ENCODE data around the gene SLC6A4. TPM values are rescaled to one million over a fixed set of nuclear protein-coding genes. Genes with fewer than 3 reads are reported as not detected.

SLC6A4 gene
- total and polyA plus RNA-seq, 2 donors (not counting 3 experiments of a cell fraction or from before 2014, with no cell fraction given), result 0.25 TPM; not detected in 1

- Histone ChIP-seq H3K9ac (replicated peaks; ENCODE audit: extremely low read depth, insufficient read depth, low read length) (no peak overlapping the region), H3K9me3 (replicated peaks; ENCODE audit: control insufficient read depth, insufficient read depth, low read length) (no peaks in the 10 kb centered on the region), H3K79me2 (ENCODE audit: control insufficient read depth, insufficient read depth, low read length) (peaks cover 62% of the 10 kb centered on the region), H3K27me3 (ENCODE audit: control insufficient read depth in 2 of 2, insufficient read depth in 2 of 2, low read length in 2 of 2) (no peaks in the 10 kb centered on the region), H3K36me3 (ENCODE audit: control insufficient read depth in 2 of 2, extremely low read depth in 1 of 2, insufficient read depth in 2 of 2, low read length in 2 of 2) (no peaks in the 10 kb centered on the region), H3K4me1 (ENCODE audit: control insufficient read depth, extremely low read depth, insufficient read depth, low read length) (no peaks in the 10 kb centered on the region), H2AFZ (ENCODE audit: low read depth, low read length) (no peak overlapping the region), H3K9me1 (replicated peaks; ENCODE audit: control insufficient read depth, extremely low read depth, insufficient read depth, low read length) (no peaks in the 10 kb centered on the region), H3K4me3 (replicated peaks in 1 of 3; ENCODE audit: insufficient read depth in 1 of 3, low read depth in 1 of 3, low read length in 3 of 3) (no peak overlapping the region), H3K4me2 (ENCODE audit: insufficient read depth, low read length) (no peak overlapping the region), H4K20me1 (replicated peaks; ENCODE audit: control insufficient read depth, extremely low read depth, insufficient read depth, low read length) (peaks cover 6% of the 10 kb centered on the region), H3K27ac (ENCODE audit: insufficient read depth, low read depth, low read length) (no peak overlapping the region)
- ChIA-PET CTCF (interaction anchor here (1.2 to 1.6 kb wide), 2 partner anchors 11 to 28 kb away, joined by 3 to 4 read pairs; no protein-coding TSS in a partner anchor), POLR2A (no interaction called here)
- intact Hi-C loops (cut with micrococcal nuclease) (no loop called here), dilution Hi-C loops (cut with MboI; ENCODE audit: extremely low pct_ligation_motif_present, low sequenced_read_pairs) (no loop called here)
- no peak for FAIRE-seq
- DNase-seq (ENCODE audit: low read depth, low spot score), result no peak
- no TSS peak for BruUV-seq (replicated peaks)
- no peak for TF ChIP-seq JUN (IDR thresholded peaks at IDR 0.05; ENCODE audit: borderline replicate concordance, insufficient read depth, insufficient read length, low read depth)
- no peak for TF ChIP-seq FOS (IDR thresholded peaks at IDR 0.05; ENCODE audit: borderline replicate concordance, insufficient read depth, low read length)
- TF ChIP-seq MAX (IDR thresholded peaks at IDR 0.05; ENCODE audit: insufficient read depth, insufficient read length), result no peak
- TF ChIP-seq CTCF (IDR thresholded peaks at IDR 0.05; ENCODE audit: extremely low read depth in 1 of 2, insufficient read depth in 1 of 2, low read depth in 1 of 2, low read length in 2 of 2), result no peak
- no peak for TF ChIP-seq POLR2A (IDR thresholded peaks at IDR 0.05; ENCODE audit: low read depth, low read length)
- no peak for TF ChIP-seq EZH2 (IDR thresholded peaks at IDR 0.05; ENCODE audit: borderline replicate concordance, low read depth, low read length, severe bottlenecking)
- TF ChIP-seq MYC (IDR thresholded peaks at IDR 0.05; ENCODE audit: low read depth, low read length), result no peak
- TF ChIP-seq POLR2AphosphoS5 (IDR thresholded peaks at IDR 0.05; ENCODE audit: insufficient read depth, low read depth, low read length), result no peak
- TF ChIP-seq GATA2 (IDR thresholded peaks at IDR 0.05; ENCODE audit: insufficient read depth, insufficient read length, low read depth, low read length), result no peak
Measured at GRCh38 chr17:30161601-30162000, 73.9 kb downstream of the SLC6A4 start.
